HG02623 (cell line): ENCODE data around the gene NDUFV1.
"Not testable (repeated sequence)": the region's sequence is repeated elsewhere in the genome, so short reads cannot be mapped to it uniquely, and the experiment has no call there.

Experiments used
- ATAC-seq: cut with Tn5 transposase; IDR thresholded peaks from one replicate; pipeline ENCODE4 v1.9.1; 2021; ENCODE audit warnings: moderate library complexity; ENCODE audit not compliant: unreplicated experiment

Gene NDUFV1

DNA sequence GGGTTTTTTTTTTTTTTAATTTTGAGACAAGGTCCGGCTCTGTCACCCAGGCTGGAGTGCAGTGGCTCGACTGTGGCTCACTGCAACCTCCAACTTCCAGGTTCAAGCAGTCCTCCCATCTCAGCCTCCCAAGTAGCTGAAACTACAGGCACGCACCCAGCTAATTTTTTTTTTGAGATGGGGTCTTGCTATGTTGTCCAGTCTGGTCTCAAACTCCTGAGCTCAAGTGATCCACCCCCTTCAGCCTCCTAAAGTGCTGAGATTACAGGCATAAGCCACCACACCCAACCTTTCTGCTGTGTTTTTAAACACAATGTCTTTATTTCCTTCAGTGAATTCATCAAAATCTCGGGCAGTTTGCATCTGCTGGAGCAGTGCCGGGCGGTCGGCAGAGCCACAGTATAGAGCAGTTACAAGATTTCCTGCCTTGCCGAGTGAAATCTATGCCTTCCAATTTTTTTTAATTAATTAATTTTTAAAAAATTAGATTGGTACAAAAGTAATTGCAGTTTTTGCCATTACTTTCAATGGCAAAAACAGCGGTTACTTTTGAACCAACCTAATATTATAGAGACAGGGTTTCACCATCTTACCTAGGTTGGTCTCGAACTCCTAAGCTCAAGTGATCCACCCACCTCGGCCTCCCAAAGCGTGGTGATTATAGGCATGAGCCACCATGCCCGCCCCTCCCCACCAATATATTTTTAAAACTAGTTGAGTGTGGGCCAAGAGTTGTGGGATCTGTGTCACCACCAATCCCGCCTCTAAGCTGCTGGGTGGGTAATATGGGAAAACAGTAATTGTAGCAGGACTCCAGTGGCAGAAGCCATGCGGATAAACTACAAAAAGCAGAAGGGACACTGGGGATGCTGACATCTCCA, 46.5 kb downstream of the NDUFV1 start:
- ATAC-seq = no peak

DNA sequence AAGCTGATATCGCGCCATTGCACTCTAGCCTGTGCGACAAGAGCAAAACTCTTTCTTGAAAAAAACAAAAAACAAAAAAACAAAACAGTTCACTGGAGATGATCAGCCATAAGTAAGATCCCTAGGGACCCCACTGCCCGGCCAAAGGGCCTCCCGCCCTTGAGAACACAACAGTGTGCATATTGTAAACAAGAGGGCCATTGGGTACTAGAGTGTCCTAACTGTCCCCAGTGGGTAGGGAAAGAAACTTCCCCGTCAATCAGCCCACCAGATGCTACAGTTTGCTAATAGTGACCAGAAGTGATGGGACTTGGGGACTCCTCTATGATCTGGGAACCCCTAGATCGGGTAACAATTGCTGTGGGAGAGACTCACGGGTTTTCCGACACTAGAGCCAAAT, 47.5 kb downstream of the NDUFV1 start:
- no peak for ATAC-seq

DNA sequence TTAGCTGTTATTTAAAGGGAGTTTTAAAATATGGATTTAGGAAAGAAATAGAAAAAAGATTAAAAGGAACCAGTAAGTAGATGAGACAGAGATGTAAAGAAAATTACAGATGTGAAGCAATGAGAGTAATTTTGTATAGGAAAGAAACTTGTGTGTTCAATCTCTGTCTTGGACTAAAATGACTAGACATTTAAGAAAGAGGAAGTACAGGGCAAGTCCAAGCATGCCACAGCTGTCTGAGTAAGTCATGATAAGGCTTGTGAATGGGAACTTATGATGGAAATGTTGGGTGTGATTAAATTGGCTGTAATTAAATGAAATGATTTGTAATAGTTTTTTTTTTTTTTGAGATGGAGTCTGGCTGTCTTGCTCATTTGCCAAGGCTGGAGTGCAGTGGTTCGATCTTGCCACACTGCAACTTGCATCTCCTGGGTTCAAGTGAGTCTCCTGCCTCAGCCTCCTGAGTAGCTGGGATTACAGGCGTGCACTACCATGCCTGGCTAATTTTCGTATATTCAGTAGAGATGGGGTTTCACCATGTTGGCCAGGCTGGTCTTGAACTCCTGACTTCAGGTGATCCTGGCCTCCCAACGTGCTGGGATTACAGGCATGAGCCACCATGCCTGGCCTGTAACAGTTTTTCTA, 49.7 kb downstream of the NDUFV1 start:
- no peak for ATAC-seq

DNA sequence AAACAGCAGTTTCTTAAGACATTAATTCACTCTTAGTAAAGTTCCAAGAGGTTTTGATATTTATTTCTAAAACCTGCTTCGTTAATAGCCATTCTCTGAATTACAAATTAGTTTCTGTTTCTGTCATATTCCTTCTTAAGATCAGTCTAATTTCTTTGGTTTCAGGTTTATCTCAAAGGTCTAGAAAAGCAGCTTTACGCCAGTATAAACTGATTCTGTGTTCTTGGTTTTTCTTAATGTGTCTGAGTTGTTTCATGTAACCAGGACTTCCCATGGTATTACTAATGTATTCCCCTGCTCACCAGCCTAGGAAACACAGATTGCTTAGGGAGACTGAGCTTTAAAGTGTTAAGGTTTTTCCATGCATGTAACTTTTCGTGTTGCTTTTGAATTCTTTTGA, 50.6 kb downstream of the NDUFV1 start:
- no peak for ATAC-seq

DNA sequence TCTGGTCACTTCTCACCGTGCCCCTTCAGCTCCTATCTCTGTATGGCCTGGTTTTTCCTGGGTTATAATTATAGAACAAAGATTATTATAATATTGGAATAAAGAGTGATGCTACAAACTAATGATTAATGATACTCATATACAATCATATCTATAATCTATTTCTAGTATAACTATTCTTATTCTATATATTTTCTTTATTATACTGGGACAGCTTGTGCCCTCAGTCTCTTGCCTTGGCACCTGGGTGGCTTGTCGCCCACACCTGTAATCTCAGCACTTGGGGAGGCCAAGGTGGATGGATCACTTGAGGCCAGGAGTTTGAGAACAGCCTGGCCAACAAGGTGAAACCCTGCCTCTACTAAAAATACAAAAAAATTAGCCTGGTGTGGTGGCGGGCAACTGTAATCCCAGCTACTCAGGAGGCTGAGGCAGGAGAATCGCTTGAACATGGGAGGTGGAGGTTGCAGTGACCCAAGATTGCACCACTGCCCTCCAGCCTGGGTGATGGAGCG, 53.0 kb downstream of the NDUFV1 start:
- not testable (repeated sequence) for ATAC-seq

DNA sequence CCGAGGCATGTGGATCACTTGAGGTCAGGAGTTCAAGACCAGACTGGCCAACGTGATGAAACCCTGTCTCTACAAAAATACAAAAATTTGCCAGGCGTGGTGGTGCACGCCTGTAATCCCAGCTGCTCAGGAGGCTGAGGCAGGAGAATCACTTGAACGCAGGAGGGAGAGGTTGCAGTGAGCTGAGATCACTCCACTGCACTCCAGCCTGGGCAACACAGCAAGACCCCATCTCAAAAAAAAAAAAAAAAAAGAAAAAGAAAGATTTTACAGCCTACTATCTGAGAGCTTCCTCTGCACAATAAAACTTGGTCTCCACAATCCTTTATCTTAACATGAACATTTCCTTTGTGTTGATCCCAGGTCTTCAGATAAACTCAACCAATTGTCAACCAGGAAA, 54.0 kb downstream of the NDUFV1 start:
- ATAC-seq = not testable (repeated sequence)
